ENCODE measurements around the gene ZFAND5.
A peak's percentile ranks its signal among the peaks of the same experiment; 100 is the strongest.

ZFAND5 gene

GRCh38 chr9:72355153-72355552 is 9.9 kb downstream of the ZFAND5 start:
- Histone ChIP-seq H3K4me1 (ENCODE audit: control insufficient read depth in 1 of 2, insufficient read depth in 1 of 2, low read depth in 1 of 2, low read length in 1 of 2) (peaks cover 32 to 36% of the 10 kb centered on the region in 2 experiments), H3K27ac (peak overlapping the region; percentile 78), H3K4me3 (ENCODE audit: low read depth in 1 of 2, low read length in 1 of 2) (no peak overlapping the region), H3K36me3 (peaks cover 68% of the 10 kb centered on the region), H3K9me3 (no peaks in the 10 kb centered on the region), H3K27me3 (no peaks in the 10 kb centered on the region)
- TF ChIP-seq CTCF (IDR thresholded peaks at IDR 0.05) = no peak

- Histone ChIP-seq H3K27me3 (no peaks in the 10 kb centered on the region), H3K4me1 (ENCODE audit: control insufficient read depth in 1 of 2, insufficient read depth in 1 of 2, low read depth in 1 of 2, low read length in 1 of 2) (peaks cover 32 to 36% of the 10 kb centered on the region in 2 experiments), H3K27ac (peak overlapping the region; percentile 78), H3K9me3 (no peaks in the 10 kb centered on the region), H3K36me3 (peaks cover 64% of the 10 kb centered on the region), H3K4me3 (ENCODE audit: low read depth in 1 of 2, low read length in 1 of 2) (no peak overlapping the region)
- TF ChIP-seq CTCF (IDR thresholded peaks at IDR 0.05) = no peak
Observed at GRCh38 chr9:72354704-72355103, 10.3 kb downstream of the ZFAND5 start.

DNA sequence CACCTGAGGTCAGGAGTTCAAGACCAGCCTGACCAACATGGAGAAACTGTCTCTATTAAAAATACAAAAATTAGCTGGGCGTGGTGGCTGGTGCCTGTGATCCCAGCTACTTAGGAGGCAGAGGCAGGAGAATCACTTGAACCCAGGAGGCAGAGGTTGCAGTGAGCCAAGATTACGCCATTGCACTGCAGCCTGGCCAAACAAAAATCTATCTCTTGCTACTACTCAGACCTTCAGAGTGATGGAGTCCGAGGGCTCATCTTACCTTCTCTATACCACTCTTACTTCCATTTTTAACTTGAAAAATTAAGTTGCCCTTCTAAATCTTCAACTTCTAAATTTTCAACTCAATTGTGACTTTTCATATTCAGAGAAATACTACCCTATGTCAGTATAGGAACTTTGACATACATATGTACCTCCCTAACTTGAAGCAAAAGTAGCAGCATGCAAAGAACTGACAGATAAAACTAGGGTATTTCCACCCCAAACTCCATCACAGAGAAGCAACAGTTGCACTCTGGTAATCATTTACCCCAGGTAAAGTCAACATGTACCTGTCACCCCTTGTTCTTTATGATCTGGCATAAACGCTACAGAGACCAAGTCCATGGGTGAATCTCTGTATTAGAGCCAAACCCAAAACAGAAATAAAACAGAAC is 11.4 kb downstream of the ZFAND5 start:
- Histone ChIP-seq H3K27me3 (no peaks in the 10 kb centered on the region), H3K4me3 (ENCODE audit: low read depth in 1 of 2, low read length in 1 of 2) (no peak overlapping the region), H3K4me1 (ENCODE audit: control insufficient read depth in 1 of 2, insufficient read depth in 1 of 2, low read depth in 1 of 2, low read length in 1 of 2) (peaks cover 32% of the 10 kb centered on the region in 2 experiments), H3K27ac (peak overlapping the region; percentile 10), H3K9me3 (no peaks in the 10 kb centered on the region), H3K36me3 (peaks cover 52% of the 10 kb centered on the region)
- no peak for TF ChIP-seq CTCF (IDR thresholded peaks at IDR 0.05)

- no peak for TF ChIP-seq CTCF (IDR thresholded peaks at IDR 0.05)
- Histone ChIP-seq H3K4me3 (ENCODE audit: low read depth in 1 of 2, low read length in 1 of 2) (no peak overlapping the region), H3K4me1 (ENCODE audit: control insufficient read depth in 1 of 2, insufficient read depth in 1 of 2, low read depth in 1 of 2, low read length in 1 of 2) (peaks cover 28 to 29% of the 10 kb centered on the region in 2 experiments), H3K36me3 (peaks cover 46% of the 10 kb centered on the region), H3K27me3 (no peaks in the 10 kb centered on the region), H3K9me3 (no peaks in the 10 kb centered on the region), H3K27ac (peak overlapping the region; percentile 11)
Observed at GRCh38 chr9:72352911-72353388, 12.1 kb downstream of the ZFAND5 start.

DNA sequence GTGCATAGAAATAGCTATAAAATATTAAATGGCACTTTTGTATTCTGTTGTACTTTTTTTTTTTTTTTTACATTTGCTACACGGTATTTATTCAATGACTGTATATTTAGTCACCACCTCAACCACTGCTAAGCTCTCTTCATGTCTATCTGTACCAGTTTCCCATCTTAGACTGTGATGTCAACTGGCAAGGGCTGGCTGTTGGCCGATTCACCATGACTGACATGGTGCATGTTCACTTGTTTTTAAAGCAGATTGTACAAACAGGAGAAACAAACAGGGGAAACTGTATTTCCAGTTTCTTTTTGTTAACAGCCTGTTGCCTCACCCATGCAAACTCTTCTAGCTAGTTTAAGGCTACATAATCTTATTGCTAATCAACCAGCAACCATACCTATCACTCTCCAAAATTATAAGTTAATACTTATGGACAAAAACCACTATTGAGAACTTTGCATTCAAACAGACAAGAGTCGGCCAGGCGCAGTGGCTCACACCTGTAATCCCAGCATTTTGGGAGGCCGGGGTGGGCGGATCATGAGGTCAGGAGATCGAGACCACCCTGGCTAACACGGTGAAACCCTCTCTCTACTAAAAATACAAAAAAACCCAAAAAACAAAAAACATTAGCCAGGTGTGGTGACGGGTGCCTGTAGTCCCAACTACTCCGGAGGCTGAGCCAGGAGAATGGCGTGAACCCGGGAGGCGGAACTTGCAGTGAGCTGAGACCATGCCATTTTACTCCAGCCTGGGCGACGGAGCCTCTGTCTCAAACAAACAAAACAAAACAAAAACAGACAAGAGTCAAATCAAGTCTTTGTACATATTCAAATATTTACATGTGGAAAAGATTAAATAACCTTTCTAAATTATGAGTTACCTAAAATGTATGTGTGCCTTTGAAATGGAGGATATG is 13.2 kb downstream of the ZFAND5 start:
- H3K4me1 ChIP-seq (ENCODE audit: control insufficient read depth in 1 of 2, insufficient read depth in 1 of 2, low read depth in 1 of 2, low read length in 1 of 2) = peaks cover 18% of the 10 kb centered on the region in 2 experiments
- no peak overlapping the region for H3K27ac ChIP-seq
- no peaks in the 10 kb centered on the region for H3K27me3 ChIP-seq
- peaks cover 39% of the 10 kb centered on the region for H3K36me3 ChIP-seq
- no peaks in the 10 kb centered on the region for H3K9me3 ChIP-seq
- no peak overlapping the region for H3K4me3 ChIP-seq (ENCODE audit: low read depth in 1 of 2, low read length in 1 of 2)
- no peak for TF ChIP-seq CTCF (IDR thresholded peaks at IDR 0.05)
